OCI-LY3 (cell line): ENCODE results near the gene PNLIPRP3.

ENCODE experiments used
- H2AFZ ChIP-seq: fragments of 200-600, 300-600 bp; shearing (Covaris generic); 2 replicates; pipeline ENCODE4 v1.6.0; 2014; ENCODE audit warnings: antibody characterized with exemption, low read depth, low read length
- H3K27ac ChIP-seq: fragments of 200-600, 300-600 bp; sonication (generic); 2 replicates; pipeline ENCODE4 v1.5.1; 2014; ENCODE audit warnings: mild to moderate bottlenecking, low read length, moderate library complexity, mixed read lengths
- H3K27me3 ChIP-seq: fragments of 200-600, 300-600 bp; sonication (generic); 2 replicates; pipeline ENCODE4 v1.6.1; 2014; ENCODE audit warnings: low read depth, low read length, mixed read lengths
- H3K36me3 ChIP-seq: fragments of 200-600, 300-600 bp; sonication (generic); replicated peaks from 2 replicates; pipeline ENCODE3; 2014; ENCODE audit warnings: low read depth, low read length, mixed read lengths
- H3K4me1 ChIP-seq: fragments of 300-600, 200-600 bp; sonication (generic); 2 replicates; pipeline ENCODE4 v1.6.1; 2014; ENCODE audit warnings: low read length, mixed read lengths
- H3K4me2 ChIP-seq: fragments of 200-600, 300-600 bp; sonication (generic); 2 replicates; pipeline ENCODE4 v1.6.1; 2014; ENCODE audit warnings: low read length, mixed read lengths
- H3K4me3 ChIP-seq: fragments of 300-600, 200-600 bp; sonication (generic); 2 replicates; pipeline ENCODE4 v1.5.1; 2014; ENCODE audit warnings: antibody characterized with exemption, mild to moderate bottlenecking, low read length, moderate library complexity
- H3K79me2 ChIP-seq: fragments of 300-600, 200-600 bp; shearing (Covaris generic); 2 replicates; pipeline ENCODE4 v1.6.1; 2014; ENCODE audit warnings: mild to moderate bottlenecking, low read length, mixed read lengths
- H3K9ac ChIP-seq: fragments of 300-600, 200-600 bp; shearing (Covaris generic); 2 replicates; pipeline ENCODE4 v1.6.0; 2014; ENCODE audit warnings: mild to moderate bottlenecking, low read length, moderate library complexity
- H3K9me3 ChIP-seq: fragments of 200-600, 300-600 bp; shearing (Covaris generic); 2 replicates; pipeline ENCODE4 v1.6.1; 2014; ENCODE audit warnings: low read length, mixed read lengths; ENCODE audit not compliant: insufficient read depth
- H4K20me1 ChIP-seq: fragments of 200-600, 300-600 bp; sonication (generic); 2 replicates; pipeline ENCODE4 v1.6.1; 2016; ENCODE audit warnings: low read length, mixed read lengths; ENCODE audit not compliant: insufficient read depth
- EZH2phosphoT487 ChIP-seq: fragments of 200-600 bp; shearing (Covaris generic); IDR thresholded peaks from 2 replicates; pipeline ENCODE4 v1.6.1; 2018; ENCODE audit warnings: antibody characterized with exemption, mixed run types, low read depth
- TF ChIP-seq, protein P1 (sequence below): fragments of 200-600, 300-600 bp; sonication (generic); IDR thresholded peaks from 2 replicates; pipeline ENCODE4 v1.5.1; 2014; ENCODE audit warnings: antibody characterized with exemption, low read length, low read depth

The PNLIPRP3 gene

DNA sequence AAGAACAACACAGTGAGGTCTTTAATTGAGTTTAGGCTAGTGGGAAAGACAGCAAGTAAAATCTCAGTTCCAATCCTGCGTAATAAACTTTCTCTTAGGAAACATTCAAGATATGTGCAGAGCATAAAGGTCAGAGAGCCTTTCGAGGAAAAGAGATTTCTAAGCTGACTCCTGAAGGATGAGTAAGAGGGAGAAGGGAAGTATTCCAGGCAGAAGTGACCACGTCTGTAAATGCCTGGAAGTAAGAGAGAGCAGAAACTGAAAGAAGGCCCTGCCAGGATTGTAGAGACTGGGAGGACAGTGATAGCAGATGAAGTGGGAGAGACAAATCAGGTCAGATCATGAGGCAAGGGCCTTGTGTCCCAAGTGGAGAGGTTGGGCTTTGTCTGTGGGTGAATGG lies 41.8 kb downstream of the PNLIPRP3 start:
- Histone ChIP-seq H3K4me1 (no peaks in the 10 kb centered on the region), H3K9ac (no peak overlapping the region), H3K27ac (no peak overlapping the region), H3K79me2 (no peaks in the 10 kb centered on the region), H3K36me3 (no peaks in the 10 kb centered on the region), H3K27me3 (no peaks in the 10 kb centered on the region), H2AFZ (no peak overlapping the region), H3K4me3 (no peak overlapping the region), H4K20me1 (no peaks in the 10 kb centered on the region), H3K9me3 (no peaks in the 10 kb centered on the region), H3K4me2 (no peak overlapping the region)
- TF ChIP-seq, protein P1, sequence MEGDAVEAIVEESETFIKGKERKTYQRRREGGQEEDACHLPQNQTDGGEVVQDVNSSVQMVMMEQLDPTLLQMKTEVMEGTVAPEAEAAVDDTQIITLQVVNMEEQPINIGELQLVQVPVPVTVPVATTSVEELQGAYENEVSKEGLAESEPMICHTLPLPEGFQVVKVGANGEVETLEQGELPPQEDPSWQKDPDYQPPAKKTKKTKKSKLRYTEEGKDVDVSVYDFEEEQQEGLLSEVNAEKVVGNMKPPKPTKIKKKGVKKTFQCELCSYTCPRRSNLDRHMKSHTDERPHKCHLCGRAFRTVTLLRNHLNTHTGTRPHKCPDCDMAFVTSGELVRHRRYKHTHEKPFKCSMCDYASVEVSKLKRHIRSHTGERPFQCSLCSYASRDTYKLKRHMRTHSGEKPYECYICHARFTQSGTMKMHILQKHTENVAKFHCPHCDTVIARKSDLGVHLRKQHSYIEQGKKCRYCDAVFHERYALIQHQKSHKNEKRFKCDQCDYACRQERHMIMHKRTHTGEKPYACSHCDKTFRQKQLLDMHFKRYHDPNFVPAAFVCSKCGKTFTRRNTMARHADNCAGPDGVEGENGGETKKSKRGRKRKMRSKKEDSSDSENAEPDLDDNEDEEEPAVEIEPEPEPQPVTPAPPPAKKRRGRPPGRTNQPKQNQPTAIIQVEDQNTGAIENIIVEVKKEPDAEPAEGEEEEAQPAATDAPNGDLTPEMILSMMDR = no peak

DNA sequence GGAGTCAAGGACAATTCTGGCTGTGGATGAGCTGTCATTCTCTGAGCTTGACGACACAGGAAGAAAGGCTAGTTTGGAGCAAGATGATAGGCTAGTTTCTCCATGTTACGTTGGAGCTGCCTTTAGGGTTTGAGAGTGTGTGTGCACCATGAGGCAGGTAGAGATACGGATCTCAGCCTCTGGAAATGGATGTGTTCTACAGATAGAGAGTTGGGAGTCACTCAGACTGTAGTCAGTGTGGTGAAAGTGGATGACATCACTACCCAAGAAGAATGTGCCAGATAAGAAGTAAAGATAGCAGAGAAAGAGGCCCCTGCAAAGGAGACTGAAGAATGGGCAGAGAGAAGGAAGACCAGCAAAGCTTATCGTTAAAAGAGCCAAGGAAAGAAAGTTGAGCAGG lies 42.4 kb downstream of the PNLIPRP3 start:
- Histone ChIP-seq H3K4me1 (no peaks in the 10 kb centered on the region), H3K27ac (no peak overlapping the region), H3K9me3 (no peaks in the 10 kb centered on the region), H3K36me3 (no peaks in the 10 kb centered on the region), H3K4me2 (no peak overlapping the region), H3K9ac (no peak overlapping the region), H3K79me2 (no peaks in the 10 kb centered on the region), H3K27me3 (no peaks in the 10 kb centered on the region), H2AFZ (no peak overlapping the region), H3K4me3 (no peak overlapping the region), H4K20me1 (no peaks in the 10 kb centered on the region)
- TF ChIP-seq EZH2phosphoT487 = no peak
- TF ChIP-seq, protein P1 = no peak

GRCh38 chr10:116470768-116471415 lies 43.2 kb downstream of the PNLIPRP3 start:
- no peak overlapping the region for H3K9ac ChIP-seq
- no peak overlapping the region for H3K27ac ChIP-seq
- no peak for TF ChIP-seq EZH2phosphoT487
- TF ChIP-seq, protein P1 = peak; percentile 13; the same call in 1 of the 2 replicates
- H3K4me3 ChIP-seq = no peak overlapping the region
- H3K36me3 ChIP-seq = no peaks in the 10 kb centered on the region
- no peaks in the 10 kb centered on the region for H3K9me3 ChIP-seq
- no peak overlapping the region for H3K4me2 ChIP-seq
- no peaks in the 10 kb centered on the region for H3K4me1 ChIP-seq
- no peaks in the 10 kb centered on the region for H3K79me2 ChIP-seq
- no peak overlapping the region for H2AFZ ChIP-seq
- no peaks in the 10 kb centered on the region for H3K27me3 ChIP-seq
- no peaks in the 10 kb centered on the region for H4K20me1 ChIP-seq

- H3K4me3 ChIP-seq = no peak overlapping the region
- no peak overlapping the region for H3K9ac ChIP-seq
- H3K27ac ChIP-seq = no peak overlapping the region
- H3K4me2 ChIP-seq = no peak overlapping the region
- H3K27me3 ChIP-seq = no peaks in the 10 kb centered on the region
- H3K4me1 ChIP-seq = no peaks in the 10 kb centered on the region
- TF ChIP-seq, protein P1 = no peak
- no peak for TF ChIP-seq EZH2phosphoT487
- H4K20me1 ChIP-seq = no peaks in the 10 kb centered on the region
- no peaks in the 10 kb centered on the region for H3K36me3 ChIP-seq
- H2AFZ ChIP-seq = no peak overlapping the region
- no peaks in the 10 kb centered on the region for H3K79me2 ChIP-seq
- H3K9me3 ChIP-seq = no peaks in the 10 kb centered on the region
Measured at GRCh38 chr10:116472891-116473290, 45.2 kb downstream of the PNLIPRP3 start.
